PFSK-1 (cell line): ENCODE results near the gene TMEM182.

Experiments
- FOXP2 ChIP-seq: optimal IDR thresholded peaks from 2 replicates; pipeline ENCODE3; 2011; ENCODE audit warnings: borderline replicate concordance, control low read depth, inconsistent platforms; ENCODE audit not compliant: insufficient read depth; ENCODE audit errors: extremely low read length, extremely low read depth
- POLR2AphosphoS5 ChIP-seq: IDR thresholded peaks from 2 replicates; pipeline ENCODE4 v1.6.1; 2012; ENCODE audit warnings: low read depth, mild to moderate bottlenecking, control low read depth, low read length, moderate library complexity
- SIN3A ChIP-seq: IDR thresholded peaks from 2 replicates; pipeline ENCODE4 v1.6.1; 2012; ENCODE audit warnings: mild to moderate bottlenecking, low read length, moderate library complexity, borderline replicate concordance; ENCODE audit not compliant: insufficient read depth
- TAF1 ChIP-seq: IDR thresholded peaks from 2 replicates; pipeline ENCODE4 v1.6.1; 2012; ENCODE audit warnings: low read length, control low read depth, borderline replicate concordance; ENCODE audit not compliant: insufficient read depth
- TF ChIP-seq, protein P1 (sequence below), 2 experiments: IDR thresholded peaks; 2 replicates each; pipeline versions ENCODE4 v1.6.1 to v1.8.0; 2011 to 2012; ENCODE audit warnings: low read depth in 2 of 2, low read length in 2 of 2, control low read depth in 1 of 2, inconsistent platforms in 1 of 2, mild to moderate bottlenecking in 1 of 2, moderate library complexity in 1 of 2; ENCODE audit not compliant: insufficient read depth in 1 of 2

Gene TMEM182

DNA sequence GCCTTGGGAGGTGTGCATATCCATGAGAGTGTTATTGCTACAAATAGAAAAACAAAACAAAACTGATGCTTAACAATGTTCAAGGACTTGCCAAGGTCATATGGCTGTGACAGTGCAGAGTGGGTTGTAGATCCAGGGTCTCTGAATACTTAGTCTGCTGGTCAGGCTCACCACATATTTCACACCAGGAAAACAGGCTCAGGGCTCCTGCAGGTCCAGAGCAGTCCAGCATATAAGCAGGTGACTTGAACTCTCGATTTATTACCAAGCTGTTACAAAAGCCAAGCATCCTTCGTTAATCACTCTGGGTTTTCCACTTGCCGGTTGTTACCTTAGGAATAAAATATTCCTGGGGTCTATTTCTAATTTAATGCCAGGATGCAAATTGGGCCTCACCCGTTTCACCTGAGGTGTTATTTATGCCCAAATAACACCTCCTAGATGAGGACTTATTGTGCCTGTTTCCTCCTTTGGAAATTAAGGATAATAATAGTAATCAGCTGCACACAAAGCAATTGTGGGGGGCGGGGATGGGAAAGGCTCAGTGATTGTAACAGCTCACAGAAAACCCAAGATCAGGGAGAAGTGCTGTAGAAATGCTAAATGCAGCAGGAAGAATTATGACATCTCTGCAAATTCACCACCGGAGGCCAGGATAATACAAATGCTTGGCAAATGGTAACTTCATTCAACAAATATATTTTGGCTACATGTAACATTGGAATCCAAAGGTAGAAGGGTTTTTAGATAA lies 72.9 kb downstream of the TMEM182 start:
- TF ChIP-seq POLR2AphosphoS5 (no peak), SIN3A (no peak), TAF1 (no peak), FOXP2 (no peak)
- TF ChIP-seq, protein P1, sequence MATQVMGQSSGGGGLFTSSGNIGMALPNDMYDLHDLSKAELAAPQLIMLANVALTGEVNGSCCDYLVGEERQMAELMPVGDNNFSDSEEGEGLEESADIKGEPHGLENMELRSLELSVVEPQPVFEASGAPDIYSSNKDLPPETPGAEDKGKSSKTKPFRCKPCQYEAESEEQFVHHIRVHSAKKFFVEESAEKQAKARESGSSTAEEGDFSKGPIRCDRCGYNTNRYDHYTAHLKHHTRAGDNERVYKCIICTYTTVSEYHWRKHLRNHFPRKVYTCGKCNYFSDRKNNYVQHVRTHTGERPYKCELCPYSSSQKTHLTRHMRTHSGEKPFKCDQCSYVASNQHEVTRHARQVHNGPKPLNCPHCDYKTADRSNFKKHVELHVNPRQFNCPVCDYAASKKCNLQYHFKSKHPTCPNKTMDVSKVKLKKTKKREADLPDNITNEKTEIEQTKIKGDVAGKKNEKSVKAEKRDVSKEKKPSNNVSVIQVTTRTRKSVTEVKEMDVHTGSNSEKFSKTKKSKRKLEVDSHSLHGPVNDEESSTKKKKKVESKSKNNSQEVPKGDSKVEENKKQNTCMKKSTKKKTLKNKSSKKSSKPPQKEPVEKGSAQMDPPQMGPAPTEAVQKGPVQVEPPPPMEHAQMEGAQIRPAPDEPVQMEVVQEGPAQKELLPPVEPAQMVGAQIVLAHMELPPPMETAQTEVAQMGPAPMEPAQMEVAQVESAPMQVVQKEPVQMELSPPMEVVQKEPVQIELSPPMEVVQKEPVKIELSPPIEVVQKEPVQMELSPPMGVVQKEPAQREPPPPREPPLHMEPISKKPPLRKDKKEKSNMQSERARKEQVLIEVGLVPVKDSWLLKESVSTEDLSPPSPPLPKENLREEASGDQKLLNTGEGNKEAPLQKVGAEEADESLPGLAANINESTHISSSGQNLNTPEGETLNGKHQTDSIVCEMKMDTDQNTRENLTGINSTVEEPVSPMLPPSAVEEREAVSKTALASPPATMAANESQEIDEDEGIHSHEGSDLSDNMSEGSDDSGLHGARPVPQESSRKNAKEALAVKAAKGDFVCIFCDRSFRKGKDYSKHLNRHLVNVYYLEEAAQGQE (IDR thresholded peaks at IDR 0.05; ENCODE audit: insufficient read depth in 1 of 2, low read depth in 2 of 2, low read length in 2 of 2): no peak

DNA sequence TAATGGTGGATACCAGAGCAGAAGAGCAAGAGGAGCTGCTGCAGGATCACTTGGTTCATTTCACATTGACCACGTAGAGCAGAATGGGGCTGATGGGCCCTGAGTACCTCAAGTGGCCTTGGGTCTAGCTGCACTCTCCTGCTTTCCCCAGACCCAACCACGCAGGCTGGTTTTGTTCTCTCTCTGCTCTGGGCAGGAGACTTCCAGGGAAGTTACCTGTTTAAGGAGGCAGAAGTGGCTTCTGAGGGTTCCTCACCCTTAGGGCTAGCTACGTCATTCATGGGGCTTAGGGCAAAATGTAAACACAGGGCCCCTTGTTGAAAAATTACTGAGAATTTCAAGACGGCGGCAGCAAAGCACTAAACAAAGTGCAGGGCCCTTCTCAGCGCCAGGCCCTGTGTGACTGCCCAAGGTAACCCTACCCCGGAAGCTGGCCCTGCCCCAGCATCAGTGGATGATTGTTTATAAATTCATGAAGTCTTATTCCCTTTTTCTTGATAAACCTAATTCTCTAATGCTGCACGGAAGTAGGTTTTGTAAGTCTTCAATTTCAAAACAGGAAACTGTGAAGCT lies 75.9 kb downstream of the TMEM182 start:
- TF ChIP-seq FOXP2: no peak
- TF ChIP-seq TAF1: no peak
- TF ChIP-seq, protein P1 (IDR thresholded peaks at IDR 0.05; ENCODE audit: insufficient read depth in 1 of 2, low read depth in 2 of 2, low read length in 2 of 2): no peak
- no peak for TF ChIP-seq POLR2AphosphoS5

DNA sequence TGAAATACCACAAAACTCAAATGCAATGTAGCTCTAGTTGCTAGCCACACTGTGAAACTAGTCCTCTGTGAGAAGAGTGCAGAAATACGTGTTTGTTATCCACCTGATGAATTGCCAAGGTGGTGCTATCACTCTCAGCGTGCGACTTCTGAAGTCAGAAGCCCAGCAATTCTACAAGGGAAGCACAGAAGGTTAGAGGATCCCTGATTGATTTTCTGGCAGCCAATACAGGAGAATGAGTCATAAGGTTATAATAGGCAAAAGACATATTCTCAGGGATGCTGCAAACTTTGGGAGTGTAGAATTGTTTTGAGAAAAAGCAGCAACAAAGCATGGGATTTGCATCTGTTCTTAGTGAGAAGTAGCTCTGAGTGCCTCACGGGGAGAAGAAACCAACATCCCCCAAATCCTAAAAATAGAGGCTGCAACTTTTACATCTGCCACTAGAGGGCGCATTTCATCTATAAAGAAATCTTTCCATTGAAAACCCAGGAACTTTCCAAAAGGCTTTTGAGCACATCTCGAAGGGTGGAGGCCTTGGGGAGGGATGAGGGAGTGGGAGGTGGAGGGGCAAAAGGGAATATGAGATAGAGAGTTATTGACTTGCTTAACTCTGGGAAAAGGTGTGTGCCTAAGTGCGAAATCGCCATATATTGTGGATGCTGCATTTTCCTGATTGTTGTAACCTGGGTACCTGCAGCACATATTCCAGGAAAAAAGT lies 78.0 kb downstream of the TMEM182 start:
- no peak for TF ChIP-seq POLR2AphosphoS5
- TF ChIP-seq TAF1: no peak
- TF ChIP-seq, protein P1 (IDR thresholded peaks at IDR 0.05; ENCODE audit: insufficient read depth in 1 of 2, low read depth in 2 of 2, low read length in 2 of 2): no peak
- no peak for TF ChIP-seq FOXP2
- no peak for TF ChIP-seq SIN3A

DNA sequence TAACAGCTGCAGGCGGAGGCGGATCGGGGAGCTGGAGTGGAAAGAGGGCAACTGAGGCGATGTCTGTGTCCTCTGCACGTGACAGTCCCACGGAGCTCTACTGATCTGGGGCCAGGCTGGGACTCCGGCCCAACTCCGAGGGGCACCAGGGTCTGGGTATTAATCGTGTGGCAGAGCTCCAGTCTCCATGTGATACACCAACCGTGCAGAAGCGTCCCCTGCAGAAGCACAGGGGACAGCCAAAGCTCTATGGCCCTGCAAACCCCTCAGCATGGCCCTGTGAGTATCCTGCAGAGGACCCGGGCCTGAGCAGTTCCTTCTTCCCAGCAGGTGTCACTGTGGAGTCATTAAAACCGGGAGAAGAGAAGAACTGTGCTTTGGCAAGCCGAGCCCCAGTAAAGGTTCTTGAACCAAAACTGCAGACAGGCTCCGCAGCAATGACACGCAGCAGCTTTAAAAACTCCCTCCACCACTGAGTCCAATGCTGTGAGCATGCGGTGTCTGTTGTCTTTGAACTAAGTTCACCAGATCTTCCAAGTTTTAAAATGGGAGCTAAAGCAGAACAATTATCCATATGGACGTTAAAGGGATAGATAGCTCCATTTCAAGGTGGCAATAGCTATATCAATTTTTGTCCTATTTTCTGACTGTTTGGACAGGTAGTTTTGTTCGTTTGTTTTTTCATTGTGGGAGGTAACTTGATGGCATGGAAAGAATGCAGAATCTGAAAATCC lies 79.4 kb downstream of the TMEM182 start:
- TF ChIP-seq SIN3A (no peak), POLR2AphosphoS5 (no peak)

DNA sequence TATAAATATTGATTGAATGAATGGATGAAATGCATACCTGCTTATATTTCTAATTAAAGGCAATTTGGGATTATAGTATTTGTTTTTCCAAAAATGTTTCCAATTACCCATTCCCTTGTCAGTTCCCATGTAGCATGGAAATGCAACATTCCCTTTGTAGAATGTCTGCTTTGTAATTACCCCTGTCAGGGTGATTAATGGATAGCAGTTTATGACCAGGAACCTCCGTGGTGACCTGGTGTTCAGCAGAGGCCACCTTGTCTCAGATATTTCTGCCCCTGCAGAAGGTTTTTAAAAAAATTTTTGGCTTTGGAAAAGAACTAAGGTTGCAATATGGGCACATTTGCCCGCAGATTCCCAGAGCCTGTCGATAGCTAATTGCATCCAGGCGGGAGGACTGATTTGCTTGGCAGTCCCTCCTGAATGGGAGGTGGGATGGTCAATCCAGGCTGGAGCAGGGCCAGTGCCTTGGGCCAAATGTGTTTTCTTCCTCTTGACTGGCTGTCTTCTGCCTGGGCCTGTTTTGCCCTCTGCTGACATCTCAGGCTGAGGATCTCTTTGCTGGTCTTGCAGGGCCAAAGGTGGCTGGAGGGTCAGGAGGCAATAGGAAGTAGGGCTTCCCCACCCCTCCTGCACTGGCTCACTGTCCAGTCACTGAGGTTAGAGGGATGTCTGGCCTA lies 82.1 kb downstream of the TMEM182 start:
- TF ChIP-seq SIN3A: no peak
- no peak for TF ChIP-seq TAF1
- TF ChIP-seq FOXP2: no peak
- TF ChIP-seq, protein P1 (IDR thresholded peaks at IDR 0.05; ENCODE audit: insufficient read depth in 1 of 2, low read depth in 2 of 2, low read length in 2 of 2): no peak
- no peak for TF ChIP-seq POLR2AphosphoS5
